ENCODE data around the gene MYBPC3.

- no peak for TF ChIP-seq CTCF (conservative IDR thresholded peaks at IDR 0.05 in 1 of 2, IDR thresholded peaks at IDR 0.05 in 1 of 2; ENCODE audit: low read depth in 1 of 2, low read length in 2 of 2)
- no peak for TF ChIP-seq EZH2 (IDR thresholded peaks at IDR 0.05; ENCODE audit: low read length, missing control alignments)
Measured at GRCh38 chr11:47325271-47326041, 27.0 kb downstream of the MYBPC3 start.
